ENCODE measurements around the gene C19orf44. TPM values are rescaled to one million over a fixed set of nuclear protein-coding genes. Genes with fewer than 3 reads are reported as not detected.
A peak's percentile ranks its signal among the peaks of the same experiment; 100 is the strongest.
"Not testable (repeated sequence)": the region's sequence is repeated elsewhere in the genome, so short reads cannot be mapped to it uniquely, and the experiment has no call there.

C19orf44 gene
- total RNA-seq, 3 donors from 2014 or later (not counting 1 experiment from before 2014, with no cell fraction given) = 1.2 to 2.8 (median 1.4) TPM

DNA sequence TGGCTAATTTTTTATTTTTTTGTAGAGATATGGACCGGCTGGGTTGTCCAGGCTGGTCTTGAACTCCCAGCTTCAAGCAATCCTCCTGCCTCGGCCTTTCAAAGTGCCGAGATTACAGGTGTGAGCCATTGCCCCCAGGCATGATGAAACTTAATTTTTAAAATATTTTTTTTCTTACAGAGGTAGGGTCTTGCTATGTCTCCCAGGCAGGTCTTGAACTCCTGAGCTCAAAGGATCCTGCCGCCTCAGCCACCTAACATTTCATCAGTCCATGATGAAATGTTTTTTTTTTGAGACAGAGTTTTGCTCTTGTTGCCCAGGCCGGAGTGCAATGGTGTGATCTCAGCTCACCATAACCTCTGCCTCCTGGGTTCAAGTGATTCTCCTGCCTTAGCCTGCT lies 12.4 kb downstream of the C19orf44 start:
- no peaks in the 10 kb centered on the region for H3K4me1 Mint-ChIP-seq
- ATAC-seq = no peak

GRCh38 chr19:16509141-16510061 lies 13.2 kb downstream of the C19orf44 start:
- intact Hi-C loops (cut with micrococcal nuclease) = no loop called here
- H3K36me3 ChIP-seq (ENCODE audit: control insufficient read depth, insufficient read depth, low read length) = peaks cover 2% of the 10 kb centered on the region
- H3K4me3 ChIP-seq (ENCODE audit: low read length) = no peak overlapping the region
- H3K4me1 Mint-ChIP-seq = no peaks in the 10 kb centered on the region
- 95% methylated on average over 28 of the region's 28 CpGs for WGBS (ENCODE audit: insufficient coverage)
- H3K27me3 ChIP-seq (ENCODE audit: control insufficient read depth, insufficient read depth, low read length) = no peaks in the 10 kb centered on the region
- H3K27ac Mint-ChIP-seq = no peak overlapping the region
- ATAC-seq = no peak
- no peaks in the 10 kb centered on the region for H3K4me1 ChIP-seq (ENCODE audit: control insufficient read depth, insufficient read depth, low read length)
- TF ChIP-seq CTCF (IDR thresholded peaks at IDR 0.05) = no peak
- no peak overlapping the region for H3K4me3 Mint-ChIP-seq
- H3K9me3 ChIP-seq (ENCODE audit: control insufficient read depth, insufficient read depth, low read length) = no peaks in the 10 kb centered on the region
- no peaks in the 10 kb centered on the region for H3K27me3 Mint-ChIP-seq (ENCODE audit: low read depth in 2 of 2)
- no peaks in the 10 kb centered on the region for H3K36me3 Mint-ChIP-seq
- no peak overlapping the region for H3K27ac ChIP-seq (ENCODE audit: low read length)
- no peak for DNase-seq
- no peaks in the 10 kb centered on the region for H3K9me3 Mint-ChIP-seq

More for the DNA sequence above, 12.4 kb downstream of the C19orf44 start:
- 96% methylated on average over 5 of the region's 5 CpGs for WGBS (ENCODE audit: insufficient coverage)
- Histone ChIP-seq H3K4me1 (ENCODE audit: control insufficient read depth, insufficient read depth, low read length) (no peaks in the 10 kb centered on the region), H3K9me3 (ENCODE audit: control insufficient read depth, insufficient read depth, low read length) (no peaks in the 10 kb centered on the region), H3K27me3 (ENCODE audit: control insufficient read depth, insufficient read depth, low read length) (no peaks in the 10 kb centered on the region), H3K27ac (ENCODE audit: low read length) (no peak overlapping the region), H3K4me3 (ENCODE audit: low read length) (no peak overlapping the region), H3K36me3 (ENCODE audit: control insufficient read depth, insufficient read depth, low read length) (peaks cover 2% of the 10 kb centered on the region)
- H3K27ac Mint-ChIP-seq = no peak overlapping the region
- intact Hi-C loops (cut with micrococcal nuclease) = no loop called here
- H3K36me3 Mint-ChIP-seq = no peaks in the 10 kb centered on the region
- H3K4me3 Mint-ChIP-seq = no peak overlapping the region
- no peaks in the 10 kb centered on the region for H3K27me3 Mint-ChIP-seq (ENCODE audit: low read depth in 2 of 2)
- H3K9me3 Mint-ChIP-seq = no peaks in the 10 kb centered on the region
- DNase-seq = no peak
- no peak for TF ChIP-seq CTCF (IDR thresholded peaks at IDR 0.05)

- H3K36me3 Mint-ChIP-seq; H3K9me3 Mint-ChIP-seq; H3K4me1 Mint-ChIP-seq; H3K27me3 Mint-ChIP-seq (ENCODE audit: low read depth in 2 of 2); intact Hi-C loops (cut with micrococcal nuclease); H3K27ac Mint-ChIP-seq; H3K36me3 ChIP-seq (ENCODE audit: control insufficient read depth, insufficient read depth, low read length); ATAC-seq; H3K9me3 ChIP-seq (ENCODE audit: control insufficient read depth, insufficient read depth, low read length); H3K27ac ChIP-seq (ENCODE audit: low read length); H3K4me3 ChIP-seq (ENCODE audit: low read length); DNase-seq; H3K27me3 ChIP-seq (ENCODE audit: control insufficient read depth, insufficient read depth, low read length); H3K4me3 Mint-ChIP-seq: not testable (repeated sequence)
- peaks cover 13% of the 10 kb centered on the region for H3K4me1 ChIP-seq (ENCODE audit: control insufficient read depth, insufficient read depth, low read length)
- 96% methylated on average over 10 of the region's 10 CpGs for WGBS (ENCODE audit: insufficient coverage)
These were observed 16.4 kb downstream of the C19orf44 start for GRCh38 chr19:16512611-16513010.

DNA sequence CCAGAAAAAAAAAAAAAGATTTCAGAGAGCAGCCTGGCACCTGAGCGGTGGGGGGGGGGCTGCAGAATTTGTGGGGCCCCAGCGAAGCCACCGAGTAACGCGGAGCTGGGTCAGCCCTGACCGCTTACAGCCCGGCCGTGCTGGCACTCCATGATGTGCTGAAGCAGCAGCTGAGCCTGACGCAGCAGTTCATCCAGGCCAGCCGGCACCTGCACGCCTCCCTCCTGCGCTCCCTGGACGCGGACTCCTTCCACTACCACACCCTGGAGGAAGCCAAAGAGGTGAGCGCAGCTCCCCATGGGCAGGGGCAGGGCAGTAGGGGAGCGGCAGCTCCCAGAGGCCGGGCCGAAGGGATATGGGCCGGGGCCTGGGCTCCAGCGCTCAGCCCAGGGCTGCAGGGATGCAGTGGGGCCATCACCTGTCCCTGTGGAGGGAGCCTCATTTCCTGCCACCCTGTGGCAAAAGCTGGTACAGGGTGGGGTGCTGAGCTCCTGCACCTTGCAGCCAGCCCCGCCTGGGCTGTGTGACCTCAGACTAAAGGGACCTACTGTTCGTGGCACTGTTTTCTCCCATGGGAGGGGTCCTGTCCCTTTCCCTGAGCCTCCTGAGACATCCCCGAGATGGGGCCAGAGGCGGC lies 18.3 kb downstream of the C19orf44 start:
- H3K4me1 Mint-ChIP-seq = peaks cover 7% of the 10 kb centered on the region in 2 donors
- H3K4me3 Mint-ChIP-seq = no peak overlapping the region

More for the DNA sequence above, 18.3 kb downstream of the C19orf44 start:
- H3K27ac Mint-ChIP-seq = no peak overlapping the region
- peaks cover 13% of the 10 kb centered on the region for H3K4me1 ChIP-seq (ENCODE audit: control insufficient read depth, insufficient read depth, low read length)
- no peak overlapping the region for H3K27ac ChIP-seq (ENCODE audit: low read length)
- no peak for TF ChIP-seq CTCF (IDR thresholded peaks at IDR 0.05)
- H3K4me3 ChIP-seq (ENCODE audit: low read length) = no peak overlapping the region
- intact Hi-C loops (cut with micrococcal nuclease) = no loop called here
- H3K27me3 ChIP-seq (ENCODE audit: control insufficient read depth, insufficient read depth, low read length) = no peaks in the 10 kb centered on the region
- WGBS (ENCODE audit: insufficient coverage) = 93% methylated on average over 24 of the region's 24 CpGs
- no peaks in the 10 kb centered on the region for H3K36me3 Mint-ChIP-seq
- peaks cover 22% of the 10 kb centered on the region for H3K36me3 ChIP-seq (ENCODE audit: control insufficient read depth, insufficient read depth, low read length)
- DNase-seq (no peak), ATAC-seq (peak in 1 of 3 donors; percentile 28)
- no peaks in the 10 kb centered on the region for H3K9me3 ChIP-seq (ENCODE audit: control insufficient read depth, insufficient read depth, low read length)
- no peaks in the 10 kb centered on the region for H3K9me3 Mint-ChIP-seq
- H3K27me3 Mint-ChIP-seq (ENCODE audit: low read depth in 2 of 2) = no peaks in the 10 kb centered on the region
